Mucosa of descending colon (tissue), 3 donors: ENCODE measurements around the gene SEC14L3. TPM values are rescaled to one million over a fixed set of nuclear protein-coding genes. Genes with fewer than 3 reads are reported as not detected.

Experiments
- ATAC-seq: fragments of 200-7000 bp; cut with Tn5 transposase; one replicate; pipeline ENCODE4 v1.9.1; 2020; ENCODE audit warnings: mild to moderate bottlenecking, moderate library complexity
- DNase-seq, 3 donors: peaks; one replicate each; pipeline ENCODE4 v3.0.0-alpha.2; 2020
- H3K36me3 ChIP-seq: fragments of 200-600 bp; one replicate; pipeline ENCODE4 v1.8.0; 2021; ENCODE audit warnings: low read depth, mild to moderate bottlenecking
- H3K4me1 ChIP-seq: fragments of 200-600 bp; one replicate; pipeline ENCODE4 v1.8.0; 2021; ENCODE audit warnings: low read depth, mild to moderate bottlenecking
- H3K4me3 ChIP-seq: fragments of 200-600 bp; one replicate; pipeline ENCODE4 v1.8.0; 2021; ENCODE audit warnings: mild to moderate bottlenecking
- H3K9me3 ChIP-seq: fragments of 200-600 bp; one replicate; pipeline ENCODE4 v1.8.0; 2021; ENCODE audit warnings: mild to moderate bottlenecking
- intact Hi-C, 2 donors: fragments of 100-400 bp; cut with DNase I in 1 of 2; cut with micrococcal nuclease in 1 of 2; formaldehyde crosslinking; loops; one replicate each; pipeline versions ENCODE4 v1.11.0 to v1.11.1; 2022; cut with DNase I, micrococcal nuclease
- total RNA-seq, 3 donors: library from RNA; stranded (reverse); fragmentation: NEBNext Ultra II Directional in 2 of 3; extraction: Animal tissue kit (Norgen Biotek cat#: 25700) in 2 of 3; gene quantifications; one replicate each; pipeline versions ENCODE4 v1.2.1 to v1.2.4, GENCODE V29; 2021 to 2023
- TF ChIP-seq, protein P1 (sequence below): fragments of 200-600 bp; IDR thresholded peaks from one replicate; pipeline ENCODE4 v1.8.0; 2022; ENCODE audit warnings: antibody characterized with exemption, mild to moderate bottlenecking
- donor health status: DM: no; HTN: no; CAD: no; lungs with moderate emphysema.
- donor health status: DM: no; HTN: no; CAD: no.
- donor health status: DM: no; HTN: yes; CAD: no.

The SEC14L3 gene
- total RNA-seq, 3 donors from 2014 or later: not detected

DNA sequence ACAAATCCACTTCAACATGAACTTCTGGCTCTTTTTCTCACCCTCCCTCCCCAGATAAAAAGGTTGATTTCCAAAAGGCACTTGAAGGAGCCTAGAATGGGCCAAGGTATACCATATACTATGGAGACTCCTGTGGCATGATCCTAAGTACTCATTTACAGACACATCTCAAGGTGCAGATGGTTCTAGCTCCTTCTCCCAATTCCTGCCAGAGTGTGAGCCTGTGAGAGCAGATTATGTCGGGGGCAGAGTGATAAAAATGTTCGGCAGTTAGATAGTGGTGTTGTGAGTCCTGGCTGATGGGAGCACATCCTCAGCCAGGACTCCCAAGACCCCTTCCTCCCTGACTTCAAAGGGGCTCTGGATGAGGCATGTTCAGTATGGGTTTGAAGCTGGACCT is 8.2 kb upstream of the SEC14L3 start:
- DNase-seq: no peak
- TF ChIP-seq, protein P1, sequence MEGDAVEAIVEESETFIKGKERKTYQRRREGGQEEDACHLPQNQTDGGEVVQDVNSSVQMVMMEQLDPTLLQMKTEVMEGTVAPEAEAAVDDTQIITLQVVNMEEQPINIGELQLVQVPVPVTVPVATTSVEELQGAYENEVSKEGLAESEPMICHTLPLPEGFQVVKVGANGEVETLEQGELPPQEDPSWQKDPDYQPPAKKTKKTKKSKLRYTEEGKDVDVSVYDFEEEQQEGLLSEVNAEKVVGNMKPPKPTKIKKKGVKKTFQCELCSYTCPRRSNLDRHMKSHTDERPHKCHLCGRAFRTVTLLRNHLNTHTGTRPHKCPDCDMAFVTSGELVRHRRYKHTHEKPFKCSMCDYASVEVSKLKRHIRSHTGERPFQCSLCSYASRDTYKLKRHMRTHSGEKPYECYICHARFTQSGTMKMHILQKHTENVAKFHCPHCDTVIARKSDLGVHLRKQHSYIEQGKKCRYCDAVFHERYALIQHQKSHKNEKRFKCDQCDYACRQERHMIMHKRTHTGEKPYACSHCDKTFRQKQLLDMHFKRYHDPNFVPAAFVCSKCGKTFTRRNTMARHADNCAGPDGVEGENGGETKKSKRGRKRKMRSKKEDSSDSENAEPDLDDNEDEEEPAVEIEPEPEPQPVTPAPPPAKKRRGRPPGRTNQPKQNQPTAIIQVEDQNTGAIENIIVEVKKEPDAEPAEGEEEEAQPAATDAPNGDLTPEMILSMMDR: no peak
- ATAC-seq: no peak
- no peaks in the 10 kb centered on the region for H3K4me1 ChIP-seq
- intact Hi-C loops: no loop called here
- no peaks in the 10 kb centered on the region for H3K36me3 ChIP-seq
- no peaks in the 10 kb centered on the region for H3K9me3 ChIP-seq
- no peak overlapping the region for H3K4me3 ChIP-seq

- TF ChIP-seq, protein P1: no peak
- Histone ChIP-seq H3K36me3 (no peaks in the 10 kb centered on the region), H3K4me3 (no peak overlapping the region), H3K4me1 (no peaks in the 10 kb centered on the region), H3K9me3 (no peaks in the 10 kb centered on the region)
- peak; percentile 53 for ATAC-seq
- intact Hi-C loops: no loop called here
- no peak for DNase-seq
Observed at GRCh38 chr22:30474683-30475424, 3.0 kb upstream of the SEC14L3 start.

- H3K36me3 ChIP-seq: no peaks in the 10 kb centered on the region
- no peaks in the 10 kb centered on the region for H3K4me1 ChIP-seq
- intact Hi-C loops: no loop called here
- no peak overlapping the region for H3K4me3 ChIP-seq
- H3K9me3 ChIP-seq: no peaks in the 10 kb centered on the region
- ATAC-seq (no peak), DNase-seq (no peak)
- TF ChIP-seq, protein P1: no peak
Observed at GRCh38 chr22:30474121-30474520, 2.3 kb upstream of the SEC14L3 start.

GRCh38 chr22:30472994-30473720 is 1.3 kb upstream of the SEC14L3 start:
- intact Hi-C loops: no loop called here
- ATAC-seq: no peak

DNA sequence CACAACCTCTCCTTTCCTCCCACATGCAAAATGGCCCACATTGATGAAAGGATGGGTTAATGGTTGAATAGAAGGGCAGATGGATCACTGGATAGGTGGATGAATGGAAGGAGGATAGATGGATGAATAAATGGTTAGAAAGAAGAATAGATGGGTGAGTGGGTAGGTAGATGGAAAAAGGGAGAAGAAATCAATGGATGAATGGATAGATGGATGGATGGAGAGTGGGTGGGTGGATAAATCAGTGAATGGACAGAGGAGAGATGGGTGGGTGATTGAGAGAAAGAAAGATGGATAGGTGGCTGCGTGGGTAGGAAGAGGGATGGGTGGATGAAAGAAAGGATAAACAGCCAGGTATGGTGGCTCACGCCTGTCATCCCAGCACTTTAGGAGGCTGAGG is 1.2 kb downstream of the SEC14L3 start:
- no peak overlapping the region for H3K4me3 ChIP-seq
- no peaks in the 10 kb centered on the region for H3K36me3 ChIP-seq
- H3K9me3 ChIP-seq: no peaks in the 10 kb centered on the region
- intact Hi-C loops: no loop called here
- DNase-seq (no peak), ATAC-seq (no peak)
- H3K4me1 ChIP-seq: no peaks in the 10 kb centered on the region
- TF ChIP-seq, protein P1: no peak

More at GRCh38 chr22:30472994-30473720, 1.3 kb upstream of the SEC14L3 start:
- Histone ChIP-seq H3K4me3 (no peak overlapping the region), H3K4me1 (no peaks in the 10 kb centered on the region), H3K36me3 (no peaks in the 10 kb centered on the region), H3K9me3 (no peaks in the 10 kb centered on the region)
- TF ChIP-seq, protein P1: no peak
- no peak for DNase-seq
